ENCODE data around the gene UBE4B. TPM values are rescaled to one million over a fixed set of nuclear protein-coding genes. Genes with fewer than 3 reads are reported as not detected.

UBE4B gene
- total and polyA plus RNA-seq, 2 of the 4 experiments (the other 2 are of a cell fraction): 26.5 to 39.3 TPM

DNA sequence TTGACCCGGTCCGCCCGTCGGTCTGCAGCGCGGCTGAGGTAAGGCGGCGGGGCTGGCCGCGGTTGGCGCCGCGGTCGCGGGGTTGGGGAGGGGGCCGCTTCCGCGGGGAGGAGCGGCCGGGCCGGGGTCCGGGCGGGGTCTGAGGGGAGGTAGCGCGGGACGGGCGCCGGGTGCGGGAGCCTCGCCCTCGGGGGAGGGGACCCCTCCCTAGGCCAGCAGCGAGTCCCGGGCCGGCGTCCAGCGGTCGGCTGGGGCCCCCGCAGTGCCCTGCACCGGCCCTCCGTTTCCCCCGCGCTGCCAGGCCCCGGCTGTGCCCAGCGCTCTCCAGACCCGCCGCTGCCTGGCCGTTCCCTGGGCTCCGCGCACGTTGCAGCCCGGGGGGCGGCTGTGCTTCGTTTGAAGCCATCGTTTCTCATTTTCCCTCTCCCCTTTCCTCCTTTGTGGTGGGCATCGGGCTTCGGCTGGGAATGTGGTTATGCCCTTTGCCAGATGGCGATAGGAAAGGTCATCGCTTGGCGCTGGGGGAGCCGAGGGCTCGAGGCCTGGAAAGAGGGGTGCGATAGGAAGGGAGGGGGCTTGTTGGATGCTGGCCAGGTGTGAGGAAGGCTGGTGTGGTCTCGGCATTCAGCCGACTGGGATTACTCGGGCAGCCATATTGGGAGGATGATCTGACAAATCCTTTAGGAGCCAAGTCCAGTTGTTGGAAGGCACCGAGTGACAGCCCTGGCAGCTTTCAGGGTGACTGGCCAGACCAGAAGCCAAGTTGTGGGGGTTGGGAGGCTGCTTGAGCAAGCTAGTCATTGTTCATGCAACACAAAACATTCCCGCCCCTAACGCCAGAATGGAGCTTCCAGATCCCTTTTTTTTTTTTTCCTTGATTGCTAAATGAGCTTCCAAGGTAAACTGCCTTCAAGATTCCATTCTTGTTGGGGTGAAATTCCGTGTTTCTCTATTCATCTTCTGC, 178.4 kb downstream of the UBE4B start:
- peak overlapping the region; percentile 80; the same call in 2 of the 3 replicates for H2BK15ac ChIP-seq (ENCODE audit: low read depth, low read length)
- ChIA-PET CTCF (interaction anchor here (0.5 to 2.0 kb wide), 18 partner anchors 7 to 161 kb away, joined by 3 to 12 read pairs (median 4); no protein-coding TSS in a partner anchor), POLR2A (ENCODE audit: unreplicated experiment) (interaction anchor here (0.5 to 0.6 kb wide), 2 partner anchors 29 to 672 kb away, joined by 3 read pairs; no protein-coding TSS in a partner anchor)
- peaks cover 37% of the 10 kb centered on the region for H4K20me1 ChIP-seq (ENCODE audit: insufficient read depth, low read length)
- peak overlapping the region; percentile 99 for H3K14ac ChIP-seq (replicated peaks; ENCODE audit: low read depth, low read length)
- peak overlapping the region; percentile 80 to 87; a peak in 3 of 4 replicates for H4K8ac ChIP-seq (ENCODE audit: low read depth in 2 of 2, low read length in 2 of 2)
- H3K27ac ChIP-seq (ENCODE audit: insufficient read depth, low read length): peak overlapping the region; percentile 95
- BruUV-seq (replicated peaks): no TSS peak
- peak overlapping the region; percentile 98 for H3K23ac ChIP-seq (ENCODE audit: low read depth, low read length)
- H3K4me2 ChIP-seq (ENCODE audit: low read depth, low read length): peak overlapping the region; percentile 78
- WGBS, 2 experiments (ENCODE audit: extremely low coverage in 2 of 2, insufficient read length in 1 of 2): 0% methylated on average over 26 of the region's 69 CpGs; no CpG with 5 or more reads in 1 of the 2 experiments
- H3K9me1 ChIP-seq (ENCODE audit: insufficient read depth, low read length): 0 out of 2 replicates have a peak, but pooled peaks cover 3% of the 10 kb centered on the region
- peak overlapping the region; percentile 97 for H3K4ac ChIP-seq (ENCODE audit: low read depth, low read length)
- H3K79me1 ChIP-seq (ENCODE audit: low read depth in 1 of 2, low read length in 2 of 2): peaks cover 0 to 30% of the 10 kb centered on the region in 2 experiments; a peak in 2 of 4 replicates
- H3K27me3 ChIP-seq (ENCODE audit: control insufficient read depth, insufficient read depth, low read length): no peaks in the 10 kb centered on the region
- H3K9ac ChIP-seq (ENCODE audit: low read depth, low read length): peak overlapping the region; percentile 95
- H3K36me3 ChIP-seq (ENCODE audit: control insufficient read depth, insufficient read depth, low read length): no peaks in the 10 kb centered on the region
- dilution Hi-C loops (cut with HindIII; ENCODE audit: low sequenced_read_pairs, unreplicated experiment): no loop called here
- H3K56ac ChIP-seq (ENCODE audit: extremely low read depth, insufficient read depth, low read length): peak overlapping the region; percentile 83
- H3K18ac ChIP-seq (ENCODE audit: low read depth, low read length): peak overlapping the region; percentile 40
- peak overlapping the region; percentile 42; the same call in 1 of the 2 replicates for H2BK20ac ChIP-seq (ENCODE audit: low read depth, low read length)
- peak overlapping the region; percentile 28 for H4K5ac ChIP-seq (ENCODE audit: low read depth, low read length)
- H3K9me3 ChIP-seq (ENCODE audit: control insufficient read depth, insufficient read depth, low read length): no peaks in the 10 kb centered on the region
- intact Hi-C loops (cut with micrococcal nuclease): loop anchor here (1.0 to 5.0 kb wide), 6 partner anchors 42 to 269 kb away; partner anchors contain the start of genes LZIC, NMNAT1 and UBE4B
- peak overlapping the region; percentile 99 for H2AK9ac ChIP-seq (replicated peaks; ENCODE audit: low read depth, low read length, poor library complexity)
- peaks cover 3% of the 10 kb centered on the region; the same call in 1 of the 2 replicates for H3K4me1 ChIP-seq (ENCODE audit: control insufficient read depth, insufficient read depth, low read length)
- H2BK5ac ChIP-seq (ENCODE audit: low read depth, low read length, poor library complexity, severe bottlenecking): peak overlapping the region; percentile 87
- H2BK120ac ChIP-seq (ENCODE audit: low read depth, low read length): peak overlapping the region; percentile 78
- DNase-seq: peak; percentile 91
- peak overlapping the region; percentile 88 for H2AK5ac ChIP-seq (ENCODE audit: low read depth, low read length)
- H2AFZ ChIP-seq (replicated peaks; ENCODE audit: low read length, poor library complexity): peak overlapping the region; percentile 96
- H3K4me3 ChIP-seq (ENCODE audit: insufficient read depth, low read depth, low read length): peak overlapping the region; percentile 72
- peak; percentile 15 for ATAC-seq (ENCODE audit: low read depth)
- in situ Hi-C loops (cut with MboI; ENCODE audit: low sequenced_read_pairs): no loop called here
- peak overlapping the region; percentile 86 for H4K91ac ChIP-seq (ENCODE audit: insufficient read depth, low read depth, low read length)
- TF ChIP-seq MXI1 (IDR thresholded peaks at IDR 0.05; ENCODE audit: borderline replicate concordance, low read depth, low read length): peak; percentile 22; the same call in 1 of the 2 replicates
- TF ChIP-seq RAD21 (IDR thresholded peaks at IDR 0.05; ENCODE audit: low read length): no peak
- TF ChIP-seq POLR2A (IDR thresholded peaks at IDR 0.05; ENCODE audit: low read depth, low read length): peak; percentile 49; the same call in 1 of the 2 replicates
- TF ChIP-seq, protein P1, sequence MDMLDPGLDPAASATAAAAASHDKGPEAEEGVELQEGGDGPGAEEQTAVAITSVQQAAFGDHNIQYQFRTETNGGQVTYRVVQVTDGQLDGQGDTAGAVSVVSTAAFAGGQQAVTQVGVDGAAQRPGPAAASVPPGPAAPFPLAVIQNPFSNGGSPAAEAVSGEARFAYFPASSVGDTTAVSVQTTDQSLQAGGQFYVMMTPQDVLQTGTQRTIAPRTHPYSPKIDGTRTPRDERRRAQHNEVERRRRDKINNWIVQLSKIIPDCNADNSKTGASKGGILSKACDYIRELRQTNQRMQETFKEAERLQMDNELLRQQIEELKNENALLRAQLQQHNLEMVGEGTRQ (IDR thresholded peaks at IDR 0.05; ENCODE audit: low read depth, low read length): no peak
- peak; percentile 80 for TF ChIP-seq CEBPB (IDR thresholded peaks at IDR 0.05; ENCODE audit: low read depth, low read length)
- no peak for TF ChIP-seq SMC3 (IDR thresholded peaks at IDR 0.05; ENCODE audit: low read depth, low read length)
- no peak for TF ChIP-seq RFX5 (IDR thresholded peaks at IDR 0.05; ENCODE audit: low read depth, low read length)
- TF ChIP-seq MAZ (IDR thresholded peaks at IDR 0.05; ENCODE audit: borderline replicate concordance, low read depth, low read length): no peak
- TF ChIP-seq, protein P2, sequence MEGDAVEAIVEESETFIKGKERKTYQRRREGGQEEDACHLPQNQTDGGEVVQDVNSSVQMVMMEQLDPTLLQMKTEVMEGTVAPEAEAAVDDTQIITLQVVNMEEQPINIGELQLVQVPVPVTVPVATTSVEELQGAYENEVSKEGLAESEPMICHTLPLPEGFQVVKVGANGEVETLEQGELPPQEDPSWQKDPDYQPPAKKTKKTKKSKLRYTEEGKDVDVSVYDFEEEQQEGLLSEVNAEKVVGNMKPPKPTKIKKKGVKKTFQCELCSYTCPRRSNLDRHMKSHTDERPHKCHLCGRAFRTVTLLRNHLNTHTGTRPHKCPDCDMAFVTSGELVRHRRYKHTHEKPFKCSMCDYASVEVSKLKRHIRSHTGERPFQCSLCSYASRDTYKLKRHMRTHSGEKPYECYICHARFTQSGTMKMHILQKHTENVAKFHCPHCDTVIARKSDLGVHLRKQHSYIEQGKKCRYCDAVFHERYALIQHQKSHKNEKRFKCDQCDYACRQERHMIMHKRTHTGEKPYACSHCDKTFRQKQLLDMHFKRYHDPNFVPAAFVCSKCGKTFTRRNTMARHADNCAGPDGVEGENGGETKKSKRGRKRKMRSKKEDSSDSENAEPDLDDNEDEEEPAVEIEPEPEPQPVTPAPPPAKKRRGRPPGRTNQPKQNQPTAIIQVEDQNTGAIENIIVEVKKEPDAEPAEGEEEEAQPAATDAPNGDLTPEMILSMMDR (conservative IDR thresholded peaks at IDR 0.05; ENCODE audit: low read depth, low read length): no peak
- TF ChIP-seq, protein P3, sequence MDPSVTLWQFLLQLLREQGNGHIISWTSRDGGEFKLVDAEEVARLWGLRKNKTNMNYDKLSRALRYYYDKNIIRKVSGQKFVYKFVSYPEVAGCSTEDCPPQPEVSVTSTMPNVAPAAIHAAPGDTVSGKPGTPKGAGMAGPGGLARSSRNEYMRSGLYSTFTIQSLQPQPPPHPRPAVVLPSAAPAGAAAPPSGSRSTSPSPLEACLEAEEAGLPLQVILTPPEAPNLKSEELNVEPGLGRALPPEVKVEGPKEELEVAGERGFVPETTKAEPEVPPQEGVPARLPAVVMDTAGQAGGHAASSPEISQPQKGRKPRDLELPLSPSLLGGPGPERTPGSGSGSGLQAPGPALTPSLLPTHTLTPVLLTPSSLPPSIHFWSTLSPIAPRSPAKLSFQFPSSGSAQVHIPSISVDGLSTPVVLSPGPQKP (IDR thresholded peaks at IDR 0.05; ENCODE audit: borderline replicate concordance, low read depth, low read length): no peak
- no peak for TF ChIP-seq MAFK (IDR thresholded peaks at IDR 0.05; ENCODE audit: low read depth, low read length)
- TF ChIP-seq NFE2L2 (IDR thresholded peaks at IDR 0.05; ENCODE audit: low read depth, low read length): no peak
